ENCODE results near the gene AVPI1.

The AVPI1 gene, protein sequence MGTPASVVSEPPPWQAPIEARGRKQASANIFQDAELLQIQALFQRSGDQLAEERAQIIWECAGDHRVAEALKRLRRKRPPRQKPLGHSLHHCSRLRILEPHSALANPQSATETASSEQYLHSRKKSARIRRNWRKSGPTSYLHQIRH

GRCh38 chr10:97686962-97687784, at the start of gene AVPI1:
TSS of gene AVPI1 (minus strand) at chr10:97687241. CDS start at chr10:97679905, 7,336 bp downstream.
- peak; percentile 95 for DNase-seq

GRCh38 chr10:97736403-97736901, 49.4 kb upstream of the AVPI1 start:
- no peak for DNase-seq

- no peak for DNase-seq
Observed at GRCh38 chr10:97734021-97734420, 47.0 kb upstream of the AVPI1 start.

GRCh38 chr10:97733256-97733655, 46.2 kb upstream of the AVPI1 start:
- no peak for DNase-seq

DNA sequence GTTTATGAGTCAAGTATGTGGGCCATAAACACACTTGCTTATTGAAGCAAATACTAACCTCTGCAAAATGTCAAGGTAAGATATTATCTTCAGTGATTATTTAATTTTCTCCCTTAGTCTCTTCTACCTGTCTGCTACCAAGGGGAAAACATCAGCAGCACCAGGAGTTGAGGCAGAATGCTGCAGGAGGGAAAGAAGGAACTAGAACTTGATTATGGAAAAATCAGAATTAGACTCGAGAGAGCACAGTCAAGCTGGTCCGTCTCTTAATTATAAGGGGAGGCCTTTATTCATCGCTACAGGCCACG, 45.0 kb upstream of the AVPI1 start:
- no peak for DNase-seq

- peak; percentile 48 for DNase-seq
Observed at GRCh38 chr10:97731346-97732051, 44.5 kb upstream of the AVPI1 start.

- DNase-seq, result no peak
Observed at GRCh38 chr10:97729014-97729413, 42.0 kb upstream of the AVPI1 start.

DNA sequence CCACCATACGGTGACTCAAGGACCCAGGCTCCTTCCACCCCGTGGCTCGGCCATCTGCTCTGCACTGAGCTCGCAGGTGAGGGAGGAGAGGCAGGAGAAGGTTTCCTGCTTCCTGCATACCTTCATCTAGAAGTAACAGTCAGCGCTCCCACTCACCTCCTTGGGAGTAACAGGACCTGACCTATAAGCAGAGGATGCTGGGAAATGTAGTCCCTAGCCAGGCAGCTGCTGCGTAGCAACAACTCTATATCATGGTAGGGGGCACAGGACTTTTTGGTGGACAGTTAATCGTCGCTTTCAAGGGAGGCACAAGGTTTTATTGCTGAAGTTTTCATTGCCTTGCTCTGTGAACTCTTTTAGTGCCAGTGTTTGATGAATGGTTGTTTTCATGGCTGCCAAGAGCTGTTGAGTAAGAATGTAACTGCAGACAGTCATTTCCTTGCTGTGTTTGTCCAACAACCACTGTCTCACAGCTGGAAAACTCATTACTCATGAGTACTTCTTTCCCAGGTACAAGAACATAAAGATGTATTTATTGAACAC, 39.7 kb upstream of the AVPI1 start:
- no peak for DNase-seq

- no peak for DNase-seq
Observed at GRCh38 chr10:97724341-97724941, 37.4 kb upstream of the AVPI1 start.

- no peak for DNase-seq
Observed at GRCh38 chr10:97723001-97723400, 36.0 kb upstream of the AVPI1 start.

DNA sequence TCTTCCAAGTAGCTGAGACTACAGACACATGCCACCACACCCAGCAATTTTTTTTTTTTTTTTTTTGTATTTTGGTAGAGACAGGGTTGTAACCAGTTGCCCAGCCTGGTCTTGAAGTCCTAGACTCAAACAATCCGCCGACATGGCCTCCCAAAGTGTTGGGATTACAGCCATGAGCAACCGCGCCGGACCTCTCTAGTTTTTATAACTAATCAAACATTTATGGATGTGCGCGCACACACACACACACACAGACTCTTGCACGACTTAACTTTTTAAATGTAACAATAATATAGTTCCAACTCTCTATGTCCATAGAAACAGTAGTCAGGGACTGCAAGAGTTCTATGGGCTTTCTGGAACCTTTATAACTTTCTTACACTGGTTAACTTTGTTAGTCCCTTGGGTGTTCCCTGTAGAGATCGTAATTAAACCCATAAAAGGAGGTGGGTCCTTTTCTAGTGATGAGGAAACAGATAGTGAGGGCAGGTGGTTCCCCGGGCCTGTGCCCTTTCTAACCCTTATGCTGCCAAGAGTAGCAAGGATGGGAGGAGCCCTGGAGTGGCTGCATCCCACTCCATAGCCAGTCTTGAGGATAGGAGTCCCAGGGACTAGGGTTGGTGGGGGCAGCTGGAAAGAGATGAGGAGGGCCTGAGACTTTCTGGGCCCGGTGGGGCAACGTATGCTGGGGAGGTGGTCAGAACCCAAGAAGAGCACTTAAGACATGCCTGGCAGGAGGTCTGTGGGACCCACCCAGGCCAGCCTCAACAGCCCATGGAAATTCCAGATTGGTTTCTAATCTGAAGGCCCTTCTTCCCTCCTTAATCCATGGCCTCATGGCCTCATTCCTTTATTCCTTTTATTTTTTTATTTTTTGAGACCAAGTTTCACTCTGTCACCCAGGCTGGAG, 35.1 kb upstream of the AVPI1 start:
- no peak for DNase-seq

- DNase-seq, result no peak
Observed at GRCh38 chr10:97719602-97720001, 32.6 kb upstream of the AVPI1 start.

- no peak for DNase-seq
Observed at GRCh38 chr10:97718659-97719142, 31.7 kb upstream of the AVPI1 start.

DNA sequence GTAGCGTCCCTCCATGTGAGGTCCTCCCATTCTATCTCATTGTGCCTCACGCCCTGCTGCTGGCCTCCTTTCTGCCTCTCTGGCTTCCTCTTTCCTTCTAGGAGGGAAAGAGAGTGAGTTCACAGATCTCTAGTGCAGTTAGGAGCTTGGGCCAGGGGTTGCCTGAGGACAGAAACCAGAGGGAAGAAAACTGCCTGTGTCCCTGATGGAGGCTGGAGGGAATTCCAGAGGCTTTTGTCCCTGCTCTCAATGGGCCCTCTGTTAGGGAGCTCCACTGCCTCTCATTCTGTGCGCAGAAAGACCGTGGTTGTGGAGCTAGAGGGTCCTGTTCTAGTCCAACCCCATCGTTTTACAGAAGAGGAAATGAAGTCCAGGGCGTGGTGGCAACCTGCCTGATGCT, 31.1 kb upstream of the AVPI1 start:
- no peak for DNase-seq

- no peak for DNase-seq
Observed at GRCh38 chr10:97717627-97718026, 30.6 kb upstream of the AVPI1 start.

DNA sequence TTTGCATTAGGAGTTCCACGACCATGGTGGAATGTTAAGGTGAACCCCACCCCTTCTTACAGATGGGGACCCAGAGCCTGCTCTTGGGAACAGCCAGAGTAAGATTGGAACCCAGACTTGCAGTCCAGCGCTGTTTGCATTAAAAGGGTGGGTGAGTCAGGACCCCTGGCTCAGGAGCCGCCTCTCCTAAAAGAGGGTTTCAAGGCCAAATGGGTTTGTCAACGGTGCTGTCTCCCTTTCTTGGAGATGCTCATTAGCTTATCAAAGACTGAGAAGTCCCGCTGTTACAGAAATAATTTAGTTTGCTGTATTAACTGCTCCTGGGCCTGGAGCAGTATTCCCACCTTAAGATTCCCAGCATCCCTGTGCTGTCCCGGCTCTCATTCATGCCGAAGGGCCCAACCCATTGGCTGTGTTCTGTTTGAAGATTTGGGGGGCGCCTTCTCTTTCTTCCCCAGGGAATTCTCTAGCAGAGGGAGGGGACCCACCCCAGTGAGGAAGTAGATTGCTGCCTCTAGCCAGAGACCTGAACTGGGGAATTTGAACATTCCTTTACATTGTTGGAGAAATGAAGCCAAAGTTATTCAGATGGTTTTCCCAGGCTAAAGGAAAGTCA, 28.3 kb upstream of the AVPI1 start:
- DNase-seq, result no peak

GRCh38 chr10:97714401-97715258, 27.6 kb upstream of the AVPI1 start:
- peak; percentile 5 for DNase-seq

DNA sequence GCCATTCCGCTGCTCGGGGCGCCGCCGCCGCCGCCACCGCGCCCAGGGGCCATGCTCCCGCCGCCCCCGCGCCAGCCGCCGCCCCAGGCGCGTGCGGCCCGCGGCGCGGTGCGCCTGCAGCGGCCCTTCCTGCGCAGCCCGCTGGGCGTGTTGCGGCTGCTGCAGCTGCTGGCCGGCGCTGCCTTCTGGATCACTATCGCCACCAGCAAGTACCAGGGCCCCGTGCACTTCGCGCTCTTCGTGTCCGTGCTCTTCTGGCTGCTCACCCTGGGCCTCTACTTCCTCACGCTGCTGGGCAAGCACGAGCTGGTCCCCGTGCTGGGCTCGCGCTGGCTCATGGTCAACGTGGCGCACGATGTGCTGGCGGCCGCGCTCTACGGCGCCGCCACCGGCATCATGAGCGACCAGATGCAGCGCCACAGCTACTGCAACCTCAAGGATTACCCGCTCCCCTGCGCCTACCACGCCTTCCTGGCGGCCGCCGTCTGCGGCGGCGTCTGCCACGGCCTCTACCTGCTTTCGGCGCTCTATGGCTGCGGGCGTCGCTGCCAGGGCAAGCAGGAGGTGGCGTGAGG, 26.9 kb upstream of the AVPI1 start:
- DNase-seq, result peak; percentile 57

- DNase-seq, result peak; percentile 5
Observed at GRCh38 chr10:97713339-97713825, 26.3 kb upstream of the AVPI1 start, which contains the start of gene MARVELD1. TSS of gene MARVELD1 (plus strand) at chr10:97713730. CDS start at chr10:97713877, 147 bp downstream.
